Measurements from ENCODE around the gene CHTF18. TPM values are rescaled to one million over a fixed set of nuclear protein-coding genes. Genes with fewer than 3 reads are reported as not detected.

Gene CHTF18
- total RNA-seq, 1 experiment from 2014 or later = 120 TPM

DNA sequence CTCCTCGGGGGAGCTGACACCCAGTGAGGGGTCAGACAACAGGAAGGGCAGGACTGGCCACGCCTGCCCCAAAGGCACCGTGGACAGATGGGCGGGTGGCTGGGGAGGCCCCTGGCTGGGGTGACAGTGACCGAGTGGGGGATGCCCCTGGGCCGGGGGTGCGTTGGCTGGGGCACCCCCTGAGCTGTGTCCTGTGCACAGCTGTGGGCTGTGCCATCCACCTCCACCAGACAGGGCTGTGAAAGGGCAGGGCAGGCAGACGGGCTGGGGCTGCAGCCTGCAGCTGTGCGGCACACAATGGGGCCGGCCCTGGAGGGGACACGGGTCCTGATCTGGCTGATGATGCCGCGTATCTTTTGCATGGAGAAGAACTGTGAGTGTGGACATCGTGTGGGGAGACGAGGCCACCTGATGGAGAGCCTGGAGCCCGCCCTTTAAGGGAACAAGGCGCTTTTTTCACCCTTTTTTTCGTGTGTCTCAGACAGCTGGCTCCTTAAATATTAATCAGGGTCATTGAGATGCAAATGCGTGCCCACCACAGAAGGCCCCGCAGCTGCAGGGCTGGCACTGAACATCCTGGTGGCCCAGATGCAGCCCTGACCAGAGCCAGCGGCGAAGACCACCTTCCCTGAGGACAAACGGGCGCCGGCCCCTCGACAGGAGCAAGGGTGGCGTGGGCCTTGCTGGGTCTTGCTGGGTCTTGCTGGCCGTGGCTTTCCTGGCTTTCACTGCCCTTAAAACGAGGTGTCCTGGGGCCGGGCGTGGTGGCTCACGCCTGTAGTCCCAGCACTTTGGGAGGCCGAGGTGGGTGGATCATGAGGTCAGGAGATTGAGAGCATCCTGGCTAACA, 54.5 kb downstream of the CHTF18 start:
- no peak overlapping the region for H3K27ac ChIP-seq (ENCODE audit: insufficient read length, low read depth, low read length)
- H2BK20ac ChIP-seq (ENCODE audit: low read depth, low read length, poor library complexity, severe bottlenecking) = no peak overlapping the region
- no peaks in the 10 kb centered on the region for H4K20me1 ChIP-seq (ENCODE audit: control insufficient read depth, insufficient read depth, insufficient read length)
- H3K4me3 Mint-ChIP-seq = no peak overlapping the region
- H3K79me1 ChIP-seq (ENCODE audit: insufficient read depth, low read depth, low read length, poor library complexity, severe bottlenecking) = no peaks in the 10 kb centered on the region
- no peak for DNase-seq
- H4K8ac ChIP-seq (replicated peaks; ENCODE audit: insufficient read length, low read depth, low read length) = no peak overlapping the region
- H2AFZ ChIP-seq (ENCODE audit: low read length) = no peak overlapping the region
- H3K56ac ChIP-seq (ENCODE audit: insufficient read length, low read depth, low read length) = no peak overlapping the region
- no peak overlapping the region for H3K4ac ChIP-seq (ENCODE audit: low read depth, low read length)
- H2BK12ac ChIP-seq (ENCODE audit: insufficient read length, low read depth, low read length) = no peak overlapping the region
- no peaks in the 10 kb centered on the region for H3K9me3 ChIP-seq (ENCODE audit: control insufficient read depth, low read depth, low read length)
- no peak overlapping the region for H3K4me2 ChIP-seq (ENCODE audit: insufficient read depth, insufficient read length, low read length)
- H3K27me3 Mint-ChIP-seq (ENCODE audit: low read depth) = peaks cover 7% of the 10 kb centered on the region
- H3K4me1 ChIP-seq (ENCODE audit: insufficient read depth, low read length) = no peaks in the 10 kb centered on the region
- TF ChIP-seq, protein P1, sequence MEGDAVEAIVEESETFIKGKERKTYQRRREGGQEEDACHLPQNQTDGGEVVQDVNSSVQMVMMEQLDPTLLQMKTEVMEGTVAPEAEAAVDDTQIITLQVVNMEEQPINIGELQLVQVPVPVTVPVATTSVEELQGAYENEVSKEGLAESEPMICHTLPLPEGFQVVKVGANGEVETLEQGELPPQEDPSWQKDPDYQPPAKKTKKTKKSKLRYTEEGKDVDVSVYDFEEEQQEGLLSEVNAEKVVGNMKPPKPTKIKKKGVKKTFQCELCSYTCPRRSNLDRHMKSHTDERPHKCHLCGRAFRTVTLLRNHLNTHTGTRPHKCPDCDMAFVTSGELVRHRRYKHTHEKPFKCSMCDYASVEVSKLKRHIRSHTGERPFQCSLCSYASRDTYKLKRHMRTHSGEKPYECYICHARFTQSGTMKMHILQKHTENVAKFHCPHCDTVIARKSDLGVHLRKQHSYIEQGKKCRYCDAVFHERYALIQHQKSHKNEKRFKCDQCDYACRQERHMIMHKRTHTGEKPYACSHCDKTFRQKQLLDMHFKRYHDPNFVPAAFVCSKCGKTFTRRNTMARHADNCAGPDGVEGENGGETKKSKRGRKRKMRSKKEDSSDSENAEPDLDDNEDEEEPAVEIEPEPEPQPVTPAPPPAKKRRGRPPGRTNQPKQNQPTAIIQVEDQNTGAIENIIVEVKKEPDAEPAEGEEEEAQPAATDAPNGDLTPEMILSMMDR (conservative IDR thresholded peaks at IDR 0.05) = no peak
- no peak overlapping the region for H2BK120ac ChIP-seq (ENCODE audit: low read depth, low read length, poor library complexity, severe bottlenecking)
- H4K5ac ChIP-seq (ENCODE audit: insufficient read length, low read depth, low read length) = no peak overlapping the region
- no peaks in the 10 kb centered on the region for H3K23me2 ChIP-seq (ENCODE audit: insufficient read length, low read depth, low read length, poor library complexity, severe bottlenecking)
- no CpG with 5 or more reads among the region's 33 CpGs for WGBS (ENCODE audit: extremely low coverage, insufficient read length, low lambda C conversion rate)
- H3K23ac ChIP-seq (ENCODE audit: insufficient read length, low read depth, low read length) = no peak overlapping the region
- no peak overlapping the region for H3K27ac Mint-ChIP-seq
- no peaks in the 10 kb centered on the region for H3K27me3 ChIP-seq (ENCODE audit: insufficient read depth, low read length)
- peaks cover 7 to 14% of the 10 kb centered on the region in 2 experiments; a peak in 4 of 5 replicates for H3K9me3 Mint-ChIP-seq
- H3T11ph ChIP-seq (ENCODE audit: low read length) = no peak overlapping the region
- H4K91ac ChIP-seq (ENCODE audit: insufficient read length, low read depth, low read length) = no peak overlapping the region
- H3K18ac ChIP-seq (ENCODE audit: insufficient read length, low read depth, low read length) = no peak overlapping the region
- H2AK5ac ChIP-seq (ENCODE audit: insufficient read length, low read length) = no peak overlapping the region
- peaks cover 2 to 3% of the 10 kb centered on the region in 2 experiments; a peak in 2 of 4 replicates for H3K4me1 Mint-ChIP-seq
- H3K9ac ChIP-seq (ENCODE audit: extremely low read depth, insufficient read length, low read length) = no peak overlapping the region
- H3K79me2 ChIP-seq (ENCODE audit: insufficient read depth, low read length) = no peaks in the 10 kb centered on the region
- H3K36me3 Mint-ChIP-seq (ENCODE audit: insufficient read depth in 1 of 3, low read depth in 3 of 3) = no peaks in the 10 kb centered on the region
- no peak overlapping the region; the same call in 1 of the 2 replicates for H3K14ac ChIP-seq (ENCODE audit: insufficient read depth, low read length)
- no peak overlapping the region for H2BK15ac ChIP-seq (ENCODE audit: low read depth, low read length)
- H2BK5ac ChIP-seq (ENCODE audit: insufficient read length, low read length) = no peak overlapping the region
